Mucosa of descending colon (tissue), 3 donors: ENCODE results near the gene SNPH. TPM values are rescaled to one million over a fixed set of nuclear protein-coding genes. Genes with fewer than 3 reads are reported as not detected.

ENCODE experiments used
- ATAC-seq: fragments of 200-7000 bp; cut with Tn5 transposase; one replicate; pipeline ENCODE4 v1.9.1; 2020; ENCODE audit warnings: mild to moderate bottlenecking, moderate library complexity
- DNase-seq, 3 donors: peaks; one replicate each; pipeline ENCODE4 v3.0.0-alpha.2; 2020
- H3K36me3 ChIP-seq: fragments of 200-600 bp; one replicate; pipeline ENCODE4 v1.8.0; 2021; ENCODE audit warnings: low read depth, mild to moderate bottlenecking
- H3K4me1 ChIP-seq: fragments of 200-600 bp; one replicate; pipeline ENCODE4 v1.8.0; 2021; ENCODE audit warnings: low read depth, mild to moderate bottlenecking
- H3K4me3 ChIP-seq: fragments of 200-600 bp; one replicate; pipeline ENCODE4 v1.8.0; 2021; ENCODE audit warnings: mild to moderate bottlenecking
- H3K9me3 ChIP-seq: fragments of 200-600 bp; one replicate; pipeline ENCODE4 v1.8.0; 2021; ENCODE audit warnings: mild to moderate bottlenecking
- CTCF ChIP-seq: fragments of 200-600 bp; IDR thresholded peaks from one replicate; pipeline ENCODE4 v1.8.0; 2022; ENCODE audit warnings: antibody characterized with exemption, mild to moderate bottlenecking
- intact Hi-C, 2 donors: fragments of 100-400 bp; cut with DNase I in 1 of 2; cut with micrococcal nuclease in 1 of 2; formaldehyde crosslinking; loops; one replicate each; pipeline versions ENCODE4 v1.11.0 to v1.11.1; 2022; cut with DNase I, micrococcal nuclease
- total RNA-seq, 3 donors: library from RNA; stranded (reverse); fragmentation: NEBNext Ultra II Directional in 2 of 3; extraction: Animal tissue kit (Norgen Biotek cat#: 25700) in 2 of 3; gene quantifications; one replicate each; pipeline versions ENCODE4 v1.2.1 to v1.2.4, GENCODE V29; 2021 to 2023
- donor health status: DM: no; HTN: no; CAD: no; lungs with moderate emphysema.
- donor health status: DM: no; HTN: no; CAD: no.
- donor health status: DM: no; HTN: yes; CAD: no.

Gene SNPH
- total RNA-seq, 3 donors from 2014 or later: 1.1 to 11.7 (median 2.2) TPM

GRCh38 chr20:1267161-1267560 is 1.1 kb downstream of the SNPH start:
- no peak for TF ChIP-seq CTCF
- Histone ChIP-seq H3K4me3 (no peak overlapping the region), H3K9me3 (no peaks in the 10 kb centered on the region), H3K36me3 (no peaks in the 10 kb centered on the region), H3K4me1 (peaks cover 5% of the 10 kb centered on the region)
- DNase-seq: no peak
- no peak for ATAC-seq
- intact Hi-C loops: no loop called here

GRCh38 chr20:1267809-1268374 is 1.8 kb downstream of the SNPH start:
- H3K4me3 ChIP-seq: no peak overlapping the region
- intact Hi-C loops: no loop called here

GRCh38 chr20:1269235-1269634 is 3.1 kb downstream of the SNPH start:
- H3K4me1 ChIP-seq: peaks cover 5% of the 10 kb centered on the region
- ATAC-seq (no peak), DNase-seq (no peak)
- no peak overlapping the region for H3K4me3 ChIP-seq
- H3K36me3 ChIP-seq: no peaks in the 10 kb centered on the region
- H3K9me3 ChIP-seq: no peaks in the 10 kb centered on the region
- no peak for TF ChIP-seq CTCF
- intact Hi-C loops: no loop called here

More at GRCh38 chr20:1267809-1268374, 1.8 kb downstream of the SNPH start:
- no peak for TF ChIP-seq CTCF
- Histone ChIP-seq H3K4me1 (peaks cover 5% of the 10 kb centered on the region), H3K9me3 (no peaks in the 10 kb centered on the region), H3K36me3 (no peaks in the 10 kb centered on the region)
- ATAC-seq: no peak
- DNase-seq: no peak

- ATAC-seq (no peak), DNase-seq (no peak)
- Histone ChIP-seq H3K9me3 (no peaks in the 10 kb centered on the region), H3K36me3 (no peaks in the 10 kb centered on the region), H3K4me3 (no peak overlapping the region), H3K4me1 (peaks cover 5% of the 10 kb centered on the region)
- intact Hi-C loops: no loop called here
- no peak for TF ChIP-seq CTCF
Measured at GRCh38 chr20:1269850-1270249, 3.8 kb downstream of the SNPH start.

GRCh38 chr20:1272368-1273100 is 6.4 kb downstream of the SNPH start:
- intact Hi-C loops: no loop called here
- no peaks in the 10 kb centered on the region for H3K9me3 ChIP-seq
- TF ChIP-seq CTCF: no peak
- ATAC-seq (no peak), DNase-seq (no peak)
- no peaks in the 10 kb centered on the region for H3K4me1 ChIP-seq
- no peaks in the 10 kb centered on the region for H3K36me3 ChIP-seq
- H3K4me3 ChIP-seq: no peak overlapping the region
